ENCODE results near the gene PCDH17.

Gene PCDH17

GRCh38 chr13:57633950-57634838, 2.6 kb downstream of the PCDH17 start:
- peak; percentile 17 for DNase-seq (ENCODE audit: low spot score)

GRCh38 chr13:57634839-57635165, 3.3 kb downstream of the PCDH17 start:
- no peak for DNase-seq (ENCODE audit: low spot score)

- no peak for DNase-seq (ENCODE audit: low spot score)
Measured at GRCh38 chr13:57635541-57636085, 4.1 kb downstream of the PCDH17 start.

- DNase-seq (ENCODE audit: low spot score) = no peak
Measured at GRCh38 chr13:57636816-57637215, 5.3 kb downstream of the PCDH17 start.

GRCh38 chr13:57637515-57637914, 6.0 kb downstream of the PCDH17 start:
- no peak for DNase-seq (ENCODE audit: low spot score)

- no peak for DNase-seq (ENCODE audit: low spot score)
Measured at GRCh38 chr13:57638186-57638890, 6.8 kb downstream of the PCDH17 start.

- DNase-seq (ENCODE audit: low spot score) = no peak
Measured at GRCh38 chr13:57640607-57641006, 9.1 kb downstream of the PCDH17 start.

GRCh38 chr13:57641051-57641450, 9.5 kb downstream of the PCDH17 start:
- DNase-seq (ENCODE audit: low spot score) = no peak

- no peak for DNase-seq (ENCODE audit: low spot score)
Measured at GRCh38 chr13:57644106-57644505, 12.6 kb downstream of the PCDH17 start.

GRCh38 chr13:57653229-57653989, 21.9 kb downstream of the PCDH17 start:
- no peak for DNase-seq (ENCODE audit: low spot score)

GRCh38 chr13:57665481-57665880, 33.9 kb downstream of the PCDH17 start:
- DNase-seq (ENCODE audit: low spot score) = no peak

- no peak for DNase-seq (ENCODE audit: low spot score)
Measured at GRCh38 chr13:57666131-57666953, 34.8 kb downstream of the PCDH17 start.

GRCh38 chr13:57672168-57672567, 40.6 kb downstream of the PCDH17 start:
- DNase-seq (ENCODE audit: low spot score) = no peak

GRCh38 chr13:57673197-57673596, 41.7 kb downstream of the PCDH17 start:
- no peak for DNase-seq (ENCODE audit: low spot score)

- DNase-seq (ENCODE audit: low spot score) = peak; percentile 2
Measured at GRCh38 chr13:57675526-57675925, 44.0 kb downstream of the PCDH17 start.

- DNase-seq (ENCODE audit: low spot score) = no peak
Measured at GRCh38 chr13:57680609-57681008, 49.1 kb downstream of the PCDH17 start.

- DNase-seq (ENCODE audit: low spot score) = no peak
Measured at GRCh38 chr13:57682128-57682716, 50.7 kb downstream of the PCDH17 start.

- peak; percentile 42 for DNase-seq (ENCODE audit: low spot score)
Measured at GRCh38 chr13:57698851-57699250, 67.3 kb downstream of the PCDH17 start.

GRCh38 chr13:57704031-57704430, 72.5 kb downstream of the PCDH17 start:
- no peak for DNase-seq (ENCODE audit: low spot score)

GRCh38 chr13:57716295-57716694, 84.8 kb downstream of the PCDH17 start:
- no peak for DNase-seq (ENCODE audit: low spot score)

Measured in SK-N-DZ (cell line).